ENCODE results near the gene GTF2A1. TPM values are rescaled to one million over a fixed set of nuclear protein-coding genes. Genes with fewer than 3 reads are reported as not detected.

GTF2A1 gene
- polyA plus RNA-seq, 3 donors: 7.9 to 15.8 (median 9.2) TPM

DNA sequence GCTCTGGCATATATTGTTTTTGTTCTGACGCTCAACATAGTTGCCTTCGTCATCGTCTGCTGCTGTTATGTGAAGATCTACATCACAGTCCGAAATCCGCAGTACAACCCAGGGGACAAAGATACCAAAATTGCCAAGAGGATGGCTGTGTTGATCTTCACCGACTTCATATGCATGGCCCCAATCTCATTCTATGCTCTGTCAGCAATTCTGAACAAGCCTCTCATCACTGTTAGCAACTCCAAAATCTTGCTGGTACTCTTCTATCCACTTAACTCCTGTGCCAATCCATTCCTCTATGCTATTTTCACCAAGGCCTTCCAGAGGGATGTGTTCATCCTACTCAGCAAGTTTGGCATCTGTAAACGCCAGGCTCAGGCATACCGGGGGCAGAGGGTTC is 77.0 kb downstream of the GTF2A1 start:
- TF ChIP-seq, protein P1, sequence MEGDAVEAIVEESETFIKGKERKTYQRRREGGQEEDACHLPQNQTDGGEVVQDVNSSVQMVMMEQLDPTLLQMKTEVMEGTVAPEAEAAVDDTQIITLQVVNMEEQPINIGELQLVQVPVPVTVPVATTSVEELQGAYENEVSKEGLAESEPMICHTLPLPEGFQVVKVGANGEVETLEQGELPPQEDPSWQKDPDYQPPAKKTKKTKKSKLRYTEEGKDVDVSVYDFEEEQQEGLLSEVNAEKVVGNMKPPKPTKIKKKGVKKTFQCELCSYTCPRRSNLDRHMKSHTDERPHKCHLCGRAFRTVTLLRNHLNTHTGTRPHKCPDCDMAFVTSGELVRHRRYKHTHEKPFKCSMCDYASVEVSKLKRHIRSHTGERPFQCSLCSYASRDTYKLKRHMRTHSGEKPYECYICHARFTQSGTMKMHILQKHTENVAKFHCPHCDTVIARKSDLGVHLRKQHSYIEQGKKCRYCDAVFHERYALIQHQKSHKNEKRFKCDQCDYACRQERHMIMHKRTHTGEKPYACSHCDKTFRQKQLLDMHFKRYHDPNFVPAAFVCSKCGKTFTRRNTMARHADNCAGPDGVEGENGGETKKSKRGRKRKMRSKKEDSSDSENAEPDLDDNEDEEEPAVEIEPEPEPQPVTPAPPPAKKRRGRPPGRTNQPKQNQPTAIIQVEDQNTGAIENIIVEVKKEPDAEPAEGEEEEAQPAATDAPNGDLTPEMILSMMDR (IDR thresholded peaks at IDR 0.05): no peak
- H3K4me1 Mint-ChIP-seq: peaks cover 13% of the 10 kb centered on the region
- intact Hi-C loops (cut with micrococcal nuclease): no loop called here
- Histone ChIP-seq H3K27ac (ENCODE audit: low read depth in 1 of 2, low read length in 2 of 2) (no peak overlapping the region), H3K79me2 (ENCODE audit: insufficient read depth, low read length) (no peaks in the 10 kb centered on the region), H3K27me3 (ENCODE audit: control insufficient read depth in 2 of 2, insufficient read depth in 2 of 2, low read length in 2 of 2) (no peaks in the 10 kb centered on the region), H3K36me3 (replicated peaks in 1 of 2; ENCODE audit: control insufficient read depth in 1 of 2, insufficient read depth in 2 of 2, low read length in 2 of 2) (no peaks in the 10 kb centered on the region), H3K4me3 (replicated peaks in 1 of 3; ENCODE audit: low read depth in 2 of 3, low read length in 3 of 3) (no peak overlapping the region), H3K4me1 (ENCODE audit: control insufficient read depth in 1 of 2, insufficient read depth in 2 of 2, low read length in 2 of 2) (peaks cover 8 to 11% of the 10 kb centered on the region in 2 donors), H3K9me3 (replicated peaks in 1 of 2; ENCODE audit: control insufficient read depth in 1 of 2, insufficient read depth in 1 of 2, low read length in 2 of 2) (peaks cover 0 to 2% of the 10 kb centered on the region in 2 donors), H4K20me1 (ENCODE audit: insufficient read depth, low read length) (no peaks in the 10 kb centered on the region), H2AFZ (ENCODE audit: insufficient read depth, low read depth, low read length, poor library complexity, severe bottlenecking) (no peak overlapping the region), H3K9ac (ENCODE audit: insufficient read depth, low read length, poor library complexity, severe bottlenecking) (no peak overlapping the region), H3K4me2 (replicated peaks; ENCODE audit: extremely low read depth, low read length, poor library complexity, severe bottlenecking) (no peak overlapping the region)
- H3K27ac Mint-ChIP-seq: no peak overlapping the region
- peaks cover 0 to 2% (median 2%) of the 10 kb centered on the region in 3 donors for H3K27me3 Mint-ChIP-seq (ENCODE audit: low read depth in 3 of 3)
- WGBS (ENCODE audit: insufficient coverage): 99% methylated on average over 8 of the region's 8 CpGs
- no peak for DNase-seq
- H3K36me3 Mint-ChIP-seq: no peaks in the 10 kb centered on the region
- peaks cover 0 to 3% (median 0%) of the 10 kb centered on the region in 7 donors for H3K9me3 Mint-ChIP-seq
- H3K4me3 Mint-ChIP-seq: no peak overlapping the region

DNA sequence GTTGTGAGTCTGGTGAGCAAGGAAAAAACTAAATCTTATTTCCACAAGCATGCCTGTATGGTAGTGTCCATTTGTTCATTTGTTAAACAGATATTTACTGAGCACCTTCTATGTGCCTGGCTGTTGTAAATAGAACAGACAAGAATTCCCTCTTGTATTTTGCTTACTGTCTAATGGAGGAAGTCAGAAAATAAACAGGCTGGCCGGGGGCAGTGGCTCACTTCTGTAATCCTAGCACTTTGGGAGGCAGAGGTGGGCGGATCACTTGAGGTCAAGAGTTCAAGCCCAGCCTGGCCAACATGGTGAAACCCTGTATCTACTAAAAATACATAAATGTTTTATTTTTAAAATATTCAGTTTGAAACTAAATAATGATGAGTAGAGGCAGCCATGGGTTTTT is 79.3 kb downstream of the GTF2A1 start:
- Mint-ChIP-seq H3K36me3 (peaks cover 0 to 3% of the 10 kb centered on the region in 2 donors), H3K27me3 (ENCODE audit: low read depth in 3 of 3) (peaks cover 0 to 2% (median 2%) of the 10 kb centered on the region in 3 donors), H3K4me3 (no peak overlapping the region), H3K4me1 (peaks cover 9% of the 10 kb centered on the region), H3K9me3 (peaks cover 0 to 3% (median 0%) of the 10 kb centered on the region in 7 donors), H3K27ac (no peak overlapping the region)
- TF ChIP-seq, protein P1 (IDR thresholded peaks at IDR 0.05): no peak
- Histone ChIP-seq H3K4me3 (replicated peaks in 1 of 3; ENCODE audit: low read depth in 2 of 3, low read length in 3 of 3) (no peak overlapping the region), H3K4me2 (replicated peaks; ENCODE audit: extremely low read depth, low read length, poor library complexity, severe bottlenecking) (no peak overlapping the region), H3K79me2 (ENCODE audit: insufficient read depth, low read length) (no peaks in the 10 kb centered on the region), H3K9me3 (replicated peaks in 1 of 2; ENCODE audit: control insufficient read depth in 1 of 2, insufficient read depth in 1 of 2, low read length in 2 of 2) (peaks cover 0 to 2% of the 10 kb centered on the region in 2 donors), H3K27ac (ENCODE audit: low read depth in 1 of 2, low read length in 2 of 2) (no peak overlapping the region), H4K20me1 (ENCODE audit: insufficient read depth, low read length) (no peaks in the 10 kb centered on the region), H3K4me1 (ENCODE audit: control insufficient read depth in 1 of 2, insufficient read depth in 2 of 2, low read length in 2 of 2) (peaks cover 8 to 11% of the 10 kb centered on the region in 2 donors), H2AFZ (ENCODE audit: insufficient read depth, low read depth, low read length, poor library complexity, severe bottlenecking) (no peak overlapping the region), H3K36me3 (replicated peaks in 1 of 2; ENCODE audit: control insufficient read depth in 1 of 2, insufficient read depth in 2 of 2, low read length in 2 of 2) (no peaks in the 10 kb centered on the region), H3K27me3 (ENCODE audit: control insufficient read depth in 2 of 2, insufficient read depth in 2 of 2, low read length in 2 of 2) (no peaks in the 10 kb centered on the region), H3K9ac (ENCODE audit: insufficient read depth, low read length, poor library complexity, severe bottlenecking) (no peak overlapping the region)
- no peak for DNase-seq
- intact Hi-C loops (cut with micrococcal nuclease): no loop called here
- WGBS (ENCODE audit: insufficient coverage): no CpG with 5 or more reads among the region's 2 CpGs

Measured in CD14-positive monocyte (primary cell).